SU-DHL-6 (cell line): ENCODE results near the gene WDR75.

ENCODE experiments used
- EZH2phosphoT487 ChIP-seq: fragments of 200-600 bp; sonication (generic), shearing (Covaris generic); conservative IDR thresholded peaks from 2 replicates; pipeline ENCODE4 v1.6.1; 2018; ENCODE audit warnings: mild to moderate bottlenecking, antibody characterized with exemption, low read length, moderate library complexity, mixed read lengths
- TF ChIP-seq, protein P1 (sequence below): fragments of 200-600 bp; sonication (generic); IDR thresholded peaks from one replicate; pipeline ENCODE4 v1.5.1; 2017; ENCODE audit warnings: antibody characterized with exemption, mild to moderate bottlenecking, low read length, moderate library complexity; ENCODE audit not compliant: insufficient read depth, poor library complexity, severe bottlenecking

DNA sequence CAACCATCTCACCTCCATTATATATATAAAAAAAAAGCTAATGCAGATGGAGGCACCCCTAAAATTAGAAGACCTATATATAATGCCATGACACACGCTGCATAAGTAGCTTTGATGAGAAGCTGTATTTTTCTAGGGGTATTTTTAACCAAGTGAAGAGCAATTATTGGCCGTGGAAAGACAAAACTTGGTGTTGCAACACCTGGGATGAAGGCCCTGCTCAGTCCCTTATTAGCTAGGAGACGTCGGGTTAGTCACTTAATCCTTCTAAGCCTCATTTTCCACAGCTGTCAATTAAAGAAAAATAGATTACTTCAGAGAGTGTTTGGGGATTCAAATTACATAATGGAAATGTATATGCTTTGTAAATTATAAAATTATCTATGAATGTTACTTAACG is 63.0 kb downstream of the WDR75 start:
- TF ChIP-seq, protein P1, sequence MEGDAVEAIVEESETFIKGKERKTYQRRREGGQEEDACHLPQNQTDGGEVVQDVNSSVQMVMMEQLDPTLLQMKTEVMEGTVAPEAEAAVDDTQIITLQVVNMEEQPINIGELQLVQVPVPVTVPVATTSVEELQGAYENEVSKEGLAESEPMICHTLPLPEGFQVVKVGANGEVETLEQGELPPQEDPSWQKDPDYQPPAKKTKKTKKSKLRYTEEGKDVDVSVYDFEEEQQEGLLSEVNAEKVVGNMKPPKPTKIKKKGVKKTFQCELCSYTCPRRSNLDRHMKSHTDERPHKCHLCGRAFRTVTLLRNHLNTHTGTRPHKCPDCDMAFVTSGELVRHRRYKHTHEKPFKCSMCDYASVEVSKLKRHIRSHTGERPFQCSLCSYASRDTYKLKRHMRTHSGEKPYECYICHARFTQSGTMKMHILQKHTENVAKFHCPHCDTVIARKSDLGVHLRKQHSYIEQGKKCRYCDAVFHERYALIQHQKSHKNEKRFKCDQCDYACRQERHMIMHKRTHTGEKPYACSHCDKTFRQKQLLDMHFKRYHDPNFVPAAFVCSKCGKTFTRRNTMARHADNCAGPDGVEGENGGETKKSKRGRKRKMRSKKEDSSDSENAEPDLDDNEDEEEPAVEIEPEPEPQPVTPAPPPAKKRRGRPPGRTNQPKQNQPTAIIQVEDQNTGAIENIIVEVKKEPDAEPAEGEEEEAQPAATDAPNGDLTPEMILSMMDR = no peak
- TF ChIP-seq EZH2phosphoT487 = no peak
